ENCODE measurements around the gene ACRBP. TPM values are rescaled to one million over a fixed set of nuclear protein-coding genes. Genes with fewer than 3 reads are reported as not detected.

Gene ACRBP
- total RNA-seq, 1 donor from 2014 or later = 19.3 TPM

DNA sequence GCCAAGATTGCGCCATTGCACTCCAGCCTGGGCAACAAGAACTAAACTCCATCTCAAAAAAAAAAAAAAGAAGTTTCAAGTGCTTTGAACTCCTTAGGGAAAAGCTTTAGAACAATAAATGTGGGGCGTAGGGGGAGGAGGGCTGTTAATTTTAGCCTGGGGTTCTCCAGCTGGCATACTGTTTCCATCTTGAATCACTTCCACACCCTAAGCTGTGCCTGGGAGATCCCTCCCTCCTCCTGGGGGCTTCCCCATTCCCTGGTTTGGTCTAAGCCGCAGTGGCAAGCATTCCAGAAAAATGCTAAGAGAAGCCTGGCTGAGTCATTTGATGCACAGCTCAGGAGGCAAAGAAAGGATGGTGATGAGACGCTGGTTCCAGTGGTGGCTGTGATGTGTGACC lies 44.2 kb upstream of the ACRBP start:
- H3K27ac Mint-ChIP-seq (ENCODE audit: unreplicated experiment) = peak overlapping the region; percentile 67
- H3K27me3 Mint-ChIP-seq (ENCODE audit: unreplicated experiment) = peaks cover 18% of the 10 kb centered on the region
- peaks cover 49% of the 10 kb centered on the region for H3K4me1 Mint-ChIP-seq (ENCODE audit: unreplicated experiment)
- TF ChIP-seq, protein P1, sequence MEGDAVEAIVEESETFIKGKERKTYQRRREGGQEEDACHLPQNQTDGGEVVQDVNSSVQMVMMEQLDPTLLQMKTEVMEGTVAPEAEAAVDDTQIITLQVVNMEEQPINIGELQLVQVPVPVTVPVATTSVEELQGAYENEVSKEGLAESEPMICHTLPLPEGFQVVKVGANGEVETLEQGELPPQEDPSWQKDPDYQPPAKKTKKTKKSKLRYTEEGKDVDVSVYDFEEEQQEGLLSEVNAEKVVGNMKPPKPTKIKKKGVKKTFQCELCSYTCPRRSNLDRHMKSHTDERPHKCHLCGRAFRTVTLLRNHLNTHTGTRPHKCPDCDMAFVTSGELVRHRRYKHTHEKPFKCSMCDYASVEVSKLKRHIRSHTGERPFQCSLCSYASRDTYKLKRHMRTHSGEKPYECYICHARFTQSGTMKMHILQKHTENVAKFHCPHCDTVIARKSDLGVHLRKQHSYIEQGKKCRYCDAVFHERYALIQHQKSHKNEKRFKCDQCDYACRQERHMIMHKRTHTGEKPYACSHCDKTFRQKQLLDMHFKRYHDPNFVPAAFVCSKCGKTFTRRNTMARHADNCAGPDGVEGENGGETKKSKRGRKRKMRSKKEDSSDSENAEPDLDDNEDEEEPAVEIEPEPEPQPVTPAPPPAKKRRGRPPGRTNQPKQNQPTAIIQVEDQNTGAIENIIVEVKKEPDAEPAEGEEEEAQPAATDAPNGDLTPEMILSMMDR (IDR thresholded peaks at IDR 0.05; ENCODE audit: unreplicated experiment) = no peak
- H3K9me3 Mint-ChIP-seq (ENCODE audit: unreplicated experiment) = no peaks in the 10 kb centered on the region
- no peak overlapping the region for H3K4me3 Mint-ChIP-seq (ENCODE audit: unreplicated experiment)
- peaks cover 28% of the 10 kb centered on the region for H3K36me3 Mint-ChIP-seq (ENCODE audit: low read depth, unreplicated experiment)
- no peak for DNase-seq (ENCODE audit: low spot score)

DNA sequence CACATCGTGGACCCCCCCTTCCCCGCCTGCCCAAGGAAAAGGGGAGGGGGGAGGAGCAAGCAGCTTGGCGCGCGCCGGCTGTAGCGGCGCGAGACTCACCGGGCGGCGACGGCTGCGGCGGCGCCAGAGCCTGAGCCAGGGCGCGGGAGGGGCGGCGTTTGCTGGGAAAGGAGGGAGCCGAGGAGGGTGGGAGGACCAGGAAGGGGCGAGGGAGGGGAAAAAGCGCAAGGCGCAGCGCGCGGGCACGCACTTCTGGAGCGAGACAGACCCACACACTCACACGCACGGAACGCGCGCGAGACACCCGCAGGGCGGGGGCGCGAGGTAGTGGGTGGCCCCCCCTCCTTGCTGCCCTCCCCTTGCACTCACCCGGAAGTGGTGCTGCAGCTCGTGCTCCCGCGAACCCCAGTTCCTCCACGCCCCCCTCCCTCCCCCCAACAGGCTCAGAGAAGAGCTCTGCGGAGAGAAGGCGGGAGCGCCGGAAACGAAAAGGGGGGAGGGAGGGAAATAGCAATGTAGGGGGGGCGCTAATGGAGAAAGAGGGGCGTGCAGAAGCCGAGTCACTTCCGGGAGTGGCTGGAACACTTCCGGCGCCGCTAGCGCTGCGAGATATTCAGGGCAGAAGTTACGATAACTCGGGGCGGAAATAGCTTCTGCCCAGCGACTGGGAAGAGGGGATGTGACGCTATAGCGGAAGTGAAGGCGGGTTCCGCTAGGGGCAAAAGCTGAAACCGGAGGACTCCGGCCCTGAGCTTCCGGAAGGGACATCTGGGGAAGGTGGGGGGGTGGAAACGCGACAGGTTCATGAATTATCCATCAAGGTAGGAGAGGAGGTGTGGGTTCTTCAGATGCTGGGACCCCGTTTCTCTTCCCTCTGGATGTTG lies 42.0 kb upstream of the ACRBP start, which contains the start of gene ZNF384:
Gene ZNF384, minus strand, starts transcription at position 377 of the 884 bp plus-strand sequence. CDS start 9,855 bp downstream, outside the sequence.
- peak within 1 kb of the TSS; percentile 98 for H3K4me3 Mint-ChIP-seq (ENCODE audit: unreplicated experiment)
- peak; percentile 88 for DNase-seq (ENCODE audit: low spot score)
- H3K9me3 Mint-ChIP-seq (ENCODE audit: unreplicated experiment) = no peaks in the 10 kb centered on the region
- peaks cover 25% of the 10 kb centered on the region for H3K36me3 Mint-ChIP-seq (ENCODE audit: low read depth, unreplicated experiment)
- peaks cover 57% of the 10 kb centered on the region for H3K4me1 Mint-ChIP-seq (ENCODE audit: unreplicated experiment)
- peaks cover 18% of the 10 kb centered on the region for H3K27me3 Mint-ChIP-seq (ENCODE audit: unreplicated experiment)
- peak within 1 kb of the TSS; percentile 99 for H3K27ac Mint-ChIP-seq (ENCODE audit: unreplicated experiment)
- TF ChIP-seq, protein P1 (IDR thresholded peaks at IDR 0.05; ENCODE audit: unreplicated experiment) = no peak

DNA sequence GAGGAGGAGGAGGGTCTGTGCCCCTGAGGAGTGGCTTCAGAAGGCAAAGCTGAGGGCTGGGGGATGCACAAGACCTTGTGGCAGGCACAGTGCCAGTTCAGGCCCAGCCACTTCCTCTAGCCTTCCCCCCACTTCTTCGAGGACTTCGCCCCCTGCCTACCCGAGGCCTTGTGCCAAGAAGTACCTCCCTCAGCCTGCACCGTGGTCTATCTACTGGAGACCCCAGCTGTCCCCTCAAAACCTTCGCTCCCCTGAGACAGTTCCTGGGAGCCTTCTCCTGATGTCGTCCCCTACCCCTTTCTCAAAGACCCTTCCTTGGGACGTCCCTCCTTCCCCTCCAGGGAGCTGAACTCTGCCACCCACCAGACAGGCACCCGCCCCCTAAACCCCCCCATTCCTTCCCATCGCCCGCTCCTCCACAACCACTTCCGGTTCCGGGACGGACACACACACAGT lies 41.3 kb upstream of the ACRBP start:
- Mint-ChIP-seq H3K4me1 (ENCODE audit: unreplicated experiment) (peaks cover 54% of the 10 kb centered on the region), H3K9me3 (ENCODE audit: unreplicated experiment) (no peaks in the 10 kb centered on the region), H3K27me3 (ENCODE audit: unreplicated experiment) (peaks cover 15% of the 10 kb centered on the region), H3K27ac (ENCODE audit: unreplicated experiment) (peak overlapping the region; percentile 99), H3K36me3 (ENCODE audit: low read depth, unreplicated experiment) (peaks cover 20% of the 10 kb centered on the region), H3K4me3 (ENCODE audit: unreplicated experiment) (peak overlapping the region; percentile 98)
- peak; percentile 28 for DNase-seq (ENCODE audit: low spot score)
- TF ChIP-seq, protein P1 (IDR thresholded peaks at IDR 0.05; ENCODE audit: unreplicated experiment) = no peak

DNA sequence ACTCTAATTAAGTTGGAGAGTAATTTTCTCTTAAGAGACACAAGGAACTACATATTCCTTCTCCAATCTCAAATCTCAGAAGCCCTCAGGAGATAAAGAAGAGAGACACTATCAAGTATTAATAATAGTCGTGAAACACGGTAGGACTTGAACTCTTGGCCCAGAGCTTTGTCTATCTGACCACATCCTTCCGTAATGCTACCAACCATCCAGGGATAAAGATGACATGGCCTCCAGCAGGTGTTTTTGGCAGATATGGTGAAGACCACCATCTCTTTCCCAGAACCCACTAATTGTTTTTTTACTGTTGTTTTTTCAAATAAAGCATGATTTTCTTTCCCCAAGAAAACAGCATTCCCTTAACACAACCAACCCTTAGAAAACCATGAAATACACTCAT lies 38.6 kb upstream of the ACRBP start:
- H3K27ac Mint-ChIP-seq (ENCODE audit: unreplicated experiment) = no peak overlapping the region
- H3K27me3 Mint-ChIP-seq (ENCODE audit: unreplicated experiment) = peaks cover 12% of the 10 kb centered on the region
- H3K4me3 Mint-ChIP-seq (ENCODE audit: unreplicated experiment) = no peak overlapping the region
- H3K4me1 Mint-ChIP-seq (ENCODE audit: unreplicated experiment) = peaks cover 41% of the 10 kb centered on the region
- H3K9me3 Mint-ChIP-seq (ENCODE audit: unreplicated experiment) = no peaks in the 10 kb centered on the region
- TF ChIP-seq, protein P1 (IDR thresholded peaks at IDR 0.05; ENCODE audit: unreplicated experiment) = no peak
- H3K36me3 Mint-ChIP-seq (ENCODE audit: low read depth, unreplicated experiment) = peaks cover 9% of the 10 kb centered on the region
- DNase-seq (ENCODE audit: low spot score) = no peak

DNA sequence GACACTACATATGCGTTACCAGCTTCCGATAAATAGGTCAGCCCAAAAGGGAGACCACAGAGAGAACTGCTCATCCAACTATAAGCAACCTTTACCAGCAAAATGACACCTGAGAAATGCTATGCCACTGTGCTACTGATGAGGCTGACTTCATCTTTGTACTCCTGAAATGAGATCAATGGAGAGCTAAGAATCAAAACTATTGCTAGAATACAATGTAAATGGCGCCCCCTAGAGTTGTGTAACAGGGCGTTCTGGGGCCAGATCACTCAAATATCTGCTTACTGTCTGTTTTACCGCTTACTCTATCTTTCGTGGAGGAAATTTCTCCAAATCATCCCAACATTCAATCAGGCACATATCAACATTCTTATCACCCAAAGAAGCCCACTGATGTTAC lies 37.4 kb upstream of the ACRBP start:
- Mint-ChIP-seq H3K4me3 (ENCODE audit: unreplicated experiment) (no peak overlapping the region), H3K27me3 (ENCODE audit: unreplicated experiment) (peaks cover 8% of the 10 kb centered on the region), H3K36me3 (ENCODE audit: low read depth, unreplicated experiment) (peaks cover 5% of the 10 kb centered on the region), H3K27ac (ENCODE audit: unreplicated experiment) (no peak overlapping the region), H3K9me3 (ENCODE audit: unreplicated experiment) (no peaks in the 10 kb centered on the region), H3K4me1 (ENCODE audit: unreplicated experiment) (peaks cover 33% of the 10 kb centered on the region)
- DNase-seq (ENCODE audit: low spot score) = peak; percentile 40
- TF ChIP-seq, protein P1 (IDR thresholded peaks at IDR 0.05; ENCODE audit: unreplicated experiment) = peak; percentile 66
